K562 (cell line): Measurements from ENCODE around the gene SFI1. TPM values are rescaled to one million over a fixed set of nuclear protein-coding genes. Genes with fewer than 3 reads are reported as not detected.

Experiments
- ATAC-seq: fragments of 200-7000 bp; cut with Tn5 transposase; 3 replicates; pipeline ENCODE4 v1.9.1; 2020; ENCODE audit warnings: moderate library complexity
- BruUV-seq: library from RNA; stranded (reverse); fragments of 400-500 nt; replicated peaks from 2 replicates; lab custom pipeline; 2021; lab: Mats Ljungman, UMichigan
- CTCF ChIA-PET: fragments of 300-600 bp; formaldehyde crosslinking; extraction: SDS; loops from one replicate; lab custom pipeline; 2021; ENCODE audit warnings: low intra/inter-chr PET ratio; lab: Yijun Ruan, JAX
- POLR2A ChIA-PET: fragments of 300-600, 350-650 bp; sonication (Branson Sonifier 250); formaldehyde crosslinking; extraction: SDS; loops from one replicate; lab custom pipeline; 2021; ENCODE audit warnings: antibody characterized with exemption, inconsistent platforms; lab: Yijun Ruan, JAX
- DNase-seq, 4 experiments: peaks; one replicate each; pipeline versions ENCODE4 v3.0.0 to v3.0.0-alpha.2; 2011 to 2018; ENCODE audit warnings: low spot score in 3 of 4, mixed read lengths in 3 of 4; ENCODE audit errors: extremely low read depth in 1 of 4
- FAIRE-seq: peaks from 2 replicates; lab custom pipeline; 2011; peaks lifted over from hg19 to GRCh38; lab: Jason Lieb, UNC
- H2AFZ ChIP-seq: 2 replicates; pipeline ENCODE4 v1.6.0; 2011; ENCODE audit warnings: low read depth, low read length, control low read depth, inconsistent platforms
- H3K27ac ChIP-seq: fragments of 200-600 bp; 3 replicates; pipeline ENCODE4 v1.8.0; 2011; ENCODE audit warnings: low read depth, mild to moderate bottlenecking, control low read depth, inconsistent platforms, low read length, moderate library complexity, mixed read lengths; ENCODE audit errors: extremely low read depth
- H3K27me3 ChIP-seq, 2 experiments: fragments of 300-600 bp in 1 of 2; 2 replicates in 1 of 2; 3 replicates in 1 of 2; pipeline versions ENCODE4 v1.6.0 to v1.8.0; 2011; ENCODE audit warnings: inconsistent platforms in 2 of 2, low read length in 2 of 2, mild to moderate bottlenecking in 1 of 2, mixed read lengths in 1 of 2, moderate library complexity in 1 of 2; ENCODE audit not compliant: control insufficient read depth in 2 of 2, insufficient read depth in 2 of 2
- H3K36me3 ChIP-seq: fragments of 300-600 bp; 3 replicates; pipeline ENCODE4 v1.8.0; 2011; ENCODE audit warnings: mild to moderate bottlenecking, low read length, inconsistent platforms; ENCODE audit not compliant: control insufficient read depth, insufficient read depth
- H3K4me1 ChIP-seq, 2 experiments: fragments of 200-600 bp in 1 of 2; replicated peaks in 1 of 2; 2 replicates in 1 of 2; 3 replicates in 1 of 2; pipeline versions ENCODE4 v1.5.1 to v1.8.0; 2011; ENCODE audit warnings: inconsistent platforms in 2 of 2, low read length in 2 of 2, mild to moderate bottlenecking in 1 of 2, mixed read lengths in 1 of 2, moderate library complexity in 1 of 2; ENCODE audit not compliant: control insufficient read depth in 2 of 2, insufficient read depth in 2 of 2
- H3K4me2 ChIP-seq: 2 replicates; pipeline ENCODE4 v1.6.1; 2011; ENCODE audit warnings: low read length, control low read depth, inconsistent platforms, mixed read lengths; ENCODE audit not compliant: insufficient read depth
- H3K4me3 ChIP-seq: fragments of 200-600 bp; sonication (generic), shearing (Covaris generic); 2 replicates; pipeline ENCODE4 v1.5.1; 2016; ENCODE audit warnings: control low read depth, inconsistent platforms
- H3K79me2 ChIP-seq: fragments of 200-600 bp; 3 replicates; pipeline ENCODE4 v1.8.0; 2011; ENCODE audit warnings: low read length, inconsistent platforms; ENCODE audit not compliant: control insufficient read depth, insufficient read depth
- H3K9ac ChIP-seq, 2 experiments: 2 replicates each; pipeline versions ENCODE4 v1.6.0 to v1.6.1; 2011; ENCODE audit warnings: low read depth in 2 of 2, low read length in 2 of 2, control low read depth in 1 of 2, inconsistent platforms in 1 of 2, mild to moderate bottlenecking in 1 of 2, mixed read lengths in 1 of 2; ENCODE audit not compliant: insufficient read depth in 1 of 2
- H3K9me1 ChIP-seq: one replicate; pipeline ENCODE4 v1.6.0; 2011; ENCODE audit warnings: inconsistent platforms, mild to moderate bottlenecking, low read length, moderate library complexity; ENCODE audit not compliant: control insufficient read depth, insufficient read depth
- H3K9me3 ChIP-seq: replicated peaks from 2 replicates; pipeline ENCODE4 v1.5.1; 2011; ENCODE audit warnings: low read depth, low read length, inconsistent platforms; ENCODE audit not compliant: control insufficient read depth, insufficient read depth
- H4K20me1 ChIP-seq: replicated peaks from 2 replicates; pipeline ENCODE4 v1.6.1; 2011; ENCODE audit warnings: low read length, inconsistent platforms, mixed read lengths; ENCODE audit not compliant: control insufficient read depth, insufficient read depth
- ARNT ChIP-seq, 2 experiments: fragments of 450-650 bp; IDR thresholded peaks; 2 replicates each; pipeline ENCODE4 v1.6.1; 2016; ENCODE audit warnings: mild to moderate bottlenecking in 1 of 2
- ETS2 ChIP-seq: IDR thresholded peaks from 2 replicates; pipeline ENCODE4 v1.6.1; 2016; ENCODE audit warnings: borderline replicate concordance, missing genetic modification characterization, mild to moderate bottlenecking, moderate library complexity, missing compliant biosample characterization; ENCODE audit not compliant: poor library complexity, severe bottlenecking
- GTF2E2 ChIP-seq: fragments of 200-800 bp; sonication (Bioruptor generic); IDR thresholded peaks from 2 replicates; pipeline ENCODE4 v1.6.1; 2016; ENCODE audit warnings: missing genetic modification characterization, missing compliant biosample characterization
- TRIM24 ChIP-seq, 2 experiments: fragments of 450-650 bp; IDR thresholded peaks; 2 replicates each; pipeline ENCODE4 v1.6.1; 2016
- ZBTB9 ChIP-seq: fragments of 450-650 bp; formaldehyde crosslinking; IDR thresholded peaks from 2 replicates; pipeline ENCODE4 v1.4.0; 2020; ENCODE audit warnings: mild to moderate bottlenecking, moderate library complexity
- ZZZ3 ChIP-seq: fragments of 450-650 bp; IDR thresholded peaks from 2 replicates; pipeline ENCODE4 v1.6.1; 2016; ENCODE audit warnings: antibody characterized with exemption, mild to moderate bottlenecking, moderate library complexity
- WGBS: fragments of 100-300 bp; shearing (Covaris generic); methylation state at CpG from one replicate; pipeline ENCODE4 v1.1.6; 2016; ENCODE audit warnings: low coverage, mixed read lengths; ENCODE audit not compliant: insufficient coverage; ENCODE audit errors: missing lambda C conversion rate; 5-methylcytosine and 5-hydroxymethylcytosine counted together
- in situ Hi-C: fragments of 300-500 bp; cut with MboI; formaldehyde crosslinking; loops from 4 replicates; pipeline ENCODE4 v1.15.0; 2018; ENCODE audit warnings: inconsistent platforms, mixed read lengths
- intact Hi-C: fragments of 100-400 bp; cut with micrococcal nuclease; formaldehyde crosslinking; loops from 2 replicates; pipeline ENCODE4 v1.14.2; 2022
- polyA plus RNA-seq, 8 experiments: library from polyadenylated mRNA; depleted of rRNA in 4 of 8; stranded (reverse) in 5 of 8; unstranded in 3 of 8; fragments of >200 nt; fragmentation: Nextera tagmentation in 2 of 8; fragmentation: Illumina TruSeq in 1 of 8; extraction: Ambion mirVana in 2 of 8; extraction: Trizol in 1 of 8; gene quantifications; 2 replicates each; pipeline versions ENCODE4 v1.2.1 to v1.2.3, GENCODE V29; 2011 to 2014; ENCODE audit warnings: inconsistent platforms in 1 of 8, missing spikeins in 1 of 8
- total RNA-seq, 7 experiments: library from RNA; depleted of rRNA in 6 of 7; stranded (reverse); fragments of >200 nt in 6 of 7; fragmentation: Illumina TruSeq in 2 of 7; extraction: Trizol in 2 of 7; gene quantifications; 2 replicates each; pipeline versions ENCODE4 v1.2.1 to v1.2.3, GENCODE V29; 2011 to 2021; ENCODE audit warnings: low replicate concordance in 1 of 7

The SFI1 gene
- total and polyA plus RNA-seq, 9 of the 15 experiments (the other 6 are each of a cell fraction or from before 2014, with no cell fraction given), result 3.0 to 25.6 (median 14.1) TPM

GRCh38 chr22:31448382-31448781 is 48.0 kb upstream of the SFI1 start:
- in situ Hi-C loops, result no loop called here

More at GRCh38 chr22:31448382-31448781, 48.0 kb upstream of the SFI1 start:
- 81% methylated on average over 2 of the region's 2 CpGs for WGBS
- ATAC-seq (no peak), DNase-seq (no peak), FAIRE-seq (no peak)
- no TSS peak for BruUV-seq
- intact Hi-C loops, result no loop called here
- Histone ChIP-seq H3K4me2 (no peak overlapping the region), H3K9me3 (no peaks in the 10 kb centered on the region), H3K4me1 (no peaks in the 10 kb centered on the region), H2AFZ (no peak overlapping the region), H3K27ac (no peak overlapping the region), H3K79me2 (no peaks in the 10 kb centered on the region), H3K27me3 (no peaks in the 10 kb centered on the region), H3K9me1 (no peaks in the 10 kb centered on the region), H3K9ac (no peak overlapping the region), H4K20me1 (no peaks in the 10 kb centered on the region), H3K36me3 (peaks cover 52% of the 10 kb centered on the region; the same call in 2 of the 3 replicates), H3K4me3 (no peak overlapping the region)
- TF ChIP-seq ZZZ3 (no peak), TRIM24 (IDR thresholded peaks at IDR 0.05) (no peak), ZBTB9 (CRISPR knock-in tag) (no peak), ARNT (IDR thresholded peaks at IDR 0.05) (no peak), GTF2E2 (no peak), ETS2 (no peak)
- ChIA-PET POLR2A (interaction anchor here (0.7 to 1.4 kb wide), 2 partner anchors 9 to 500 kb away, joined by 3 to 4 read pairs; no protein-coding TSS in a partner anchor), CTCF (no interaction called here)
